K562 (cell line): Measurements from ENCODE around the gene TLE3. TPM values are rescaled to one million over a fixed set of nuclear protein-coding genes. Genes with fewer than 3 reads are reported as not detected.

Experiments
- ATAC-seq: fragments of 200-7000 bp; cut with Tn5 transposase; 3 replicates; pipeline ENCODE4 v1.9.1; 2020; ENCODE audit warnings: moderate library complexity
- BruUV-seq: library from RNA; stranded (reverse); fragments of 400-500 nt; replicated peaks from 2 replicates; lab custom pipeline; 2021; lab: Mats Ljungman, UMichigan
- CTCF ChIA-PET: fragments of 300-600 bp; formaldehyde crosslinking; extraction: SDS; loops from one replicate; lab custom pipeline; 2021; ENCODE audit warnings: low intra/inter-chr PET ratio; lab: Yijun Ruan, JAX
- POLR2A ChIA-PET: fragments of 300-600, 350-650 bp; sonication (Branson Sonifier 250); formaldehyde crosslinking; extraction: SDS; loops from one replicate; lab custom pipeline; 2021; ENCODE audit warnings: antibody characterized with exemption, inconsistent platforms; lab: Yijun Ruan, JAX
- DNase-seq, 4 experiments: peaks; one replicate each; pipeline versions ENCODE4 v3.0.0 to v3.0.0-alpha.2; 2011 to 2018; ENCODE audit warnings: low spot score in 3 of 4, mixed read lengths in 3 of 4; ENCODE audit errors: extremely low read depth in 1 of 4
- FAIRE-seq: peaks from 2 replicates; lab custom pipeline; 2011; peaks lifted over from hg19 to GRCh38; lab: Jason Lieb, UNC
- H2AFZ ChIP-seq: 2 replicates; pipeline ENCODE4 v1.6.0; 2011; ENCODE audit warnings: low read depth, low read length, control low read depth, inconsistent platforms
- H3K27ac ChIP-seq: fragments of 200-600 bp; 3 replicates; pipeline ENCODE4 v1.8.0; 2011; ENCODE audit warnings: low read depth, mild to moderate bottlenecking, control low read depth, inconsistent platforms, low read length, moderate library complexity, mixed read lengths; ENCODE audit errors: extremely low read depth
- H3K27me3 ChIP-seq, 2 experiments: fragments of 300-600 bp in 1 of 2; 2 replicates in 1 of 2; 3 replicates in 1 of 2; pipeline versions ENCODE4 v1.6.0 to v1.8.0; 2011; ENCODE audit warnings: inconsistent platforms in 2 of 2, low read length in 2 of 2, mild to moderate bottlenecking in 1 of 2, mixed read lengths in 1 of 2, moderate library complexity in 1 of 2; ENCODE audit not compliant: control insufficient read depth in 2 of 2, insufficient read depth in 2 of 2
- H3K36me3 ChIP-seq: fragments of 300-600 bp; 3 replicates; pipeline ENCODE4 v1.8.0; 2011; ENCODE audit warnings: mild to moderate bottlenecking, low read length, inconsistent platforms; ENCODE audit not compliant: control insufficient read depth, insufficient read depth
- H3K4me1 ChIP-seq, 2 experiments: fragments of 200-600 bp in 1 of 2; replicated peaks in 1 of 2; 2 replicates in 1 of 2; 3 replicates in 1 of 2; pipeline versions ENCODE4 v1.5.1 to v1.8.0; 2011; ENCODE audit warnings: inconsistent platforms in 2 of 2, low read length in 2 of 2, mild to moderate bottlenecking in 1 of 2, mixed read lengths in 1 of 2, moderate library complexity in 1 of 2; ENCODE audit not compliant: control insufficient read depth in 2 of 2, insufficient read depth in 2 of 2
- H3K4me2 ChIP-seq: 2 replicates; pipeline ENCODE4 v1.6.1; 2011; ENCODE audit warnings: low read length, control low read depth, inconsistent platforms, mixed read lengths; ENCODE audit not compliant: insufficient read depth
- H3K4me3 ChIP-seq: fragments of 200-600 bp; sonication (generic), shearing (Covaris generic); 2 replicates; pipeline ENCODE4 v1.5.1; 2016; ENCODE audit warnings: control low read depth, inconsistent platforms
- H3K79me2 ChIP-seq: fragments of 200-600 bp; 3 replicates; pipeline ENCODE4 v1.8.0; 2011; ENCODE audit warnings: low read length, inconsistent platforms; ENCODE audit not compliant: control insufficient read depth, insufficient read depth
- H3K9ac ChIP-seq, 2 experiments: 2 replicates each; pipeline versions ENCODE4 v1.6.0 to v1.6.1; 2011; ENCODE audit warnings: low read depth in 2 of 2, low read length in 2 of 2, control low read depth in 1 of 2, inconsistent platforms in 1 of 2, mild to moderate bottlenecking in 1 of 2, mixed read lengths in 1 of 2; ENCODE audit not compliant: insufficient read depth in 1 of 2
- H3K9me1 ChIP-seq: one replicate; pipeline ENCODE4 v1.6.0; 2011; ENCODE audit warnings: inconsistent platforms, mild to moderate bottlenecking, low read length, moderate library complexity; ENCODE audit not compliant: control insufficient read depth, insufficient read depth
- H3K9me3 ChIP-seq: replicated peaks from 2 replicates; pipeline ENCODE4 v1.5.1; 2011; ENCODE audit warnings: low read depth, low read length, inconsistent platforms; ENCODE audit not compliant: control insufficient read depth, insufficient read depth
- H4K20me1 ChIP-seq: replicated peaks from 2 replicates; pipeline ENCODE4 v1.6.1; 2011; ENCODE audit warnings: low read length, inconsistent platforms, mixed read lengths; ENCODE audit not compliant: control insufficient read depth, insufficient read depth
- NFIC ChIP-seq: fragments of 450-650 bp; IDR thresholded peaks from 2 replicates; pipeline ENCODE4 v1.6.1; 2017; ENCODE audit warnings: mild to moderate bottlenecking, inconsistent platforms
- NR0B1 ChIP-seq: fragments of 450-650 bp; IDR thresholded peaks from one replicate; pipeline ENCODE4 v1.6.1; 2018; ENCODE audit warnings: mild to moderate bottlenecking, moderate library complexity; ENCODE audit not compliant: partially characterized antibody
- SMAD4 ChIP-seq: fragments of 250-450 bp; sonication (Bioruptor Pico); conservative IDR thresholded peaks from 2 replicates; pipeline ENCODE4 v1.8.0; 2021; ENCODE audit warnings: inconsistent platforms, mild to moderate bottlenecking, moderate library complexity
- THAP12 ChIP-seq: fragments of 250-450 bp; sonication (Bioruptor Pico); IDR thresholded peaks from 2 replicates; pipeline ENCODE4 v1.9.0; 2021; ENCODE audit warnings: mild to moderate bottlenecking, inconsistent platforms
- ZNF551 ChIP-seq: fragments of 250-450 bp; sonication (Bioruptor Pico); IDR thresholded peaks from 2 replicates; pipeline ENCODE4 v1.5.0; 2021; ENCODE audit warnings: mild to moderate bottlenecking, moderate library complexity
- WGBS: fragments of 100-300 bp; shearing (Covaris generic); methylation state at CpG from one replicate; pipeline ENCODE4 v1.1.6; 2016; ENCODE audit warnings: low coverage, mixed read lengths; ENCODE audit not compliant: insufficient coverage; ENCODE audit errors: missing lambda C conversion rate; 5-methylcytosine and 5-hydroxymethylcytosine counted together
- in situ Hi-C: fragments of 300-500 bp; cut with MboI; formaldehyde crosslinking; loops from 4 replicates; pipeline ENCODE4 v1.15.0; 2018; ENCODE audit warnings: inconsistent platforms, mixed read lengths
- intact Hi-C: fragments of 100-400 bp; cut with micrococcal nuclease; formaldehyde crosslinking; loops from 2 replicates; pipeline ENCODE4 v1.14.2; 2022
- polyA plus RNA-seq, 8 experiments: library from polyadenylated mRNA; depleted of rRNA in 4 of 8; stranded (reverse) in 5 of 8; unstranded in 3 of 8; fragments of >200 nt; fragmentation: Nextera tagmentation in 2 of 8; fragmentation: Illumina TruSeq in 1 of 8; extraction: Ambion mirVana in 2 of 8; extraction: Trizol in 1 of 8; gene quantifications; 2 replicates each; pipeline versions ENCODE4 v1.2.1 to v1.2.3, GENCODE V29; 2011 to 2014; ENCODE audit warnings: inconsistent platforms in 1 of 8, missing spikeins in 1 of 8
- total RNA-seq, 7 experiments: library from RNA; depleted of rRNA in 6 of 7; stranded (reverse); fragments of >200 nt in 6 of 7; fragmentation: Illumina TruSeq in 2 of 7; extraction: Trizol in 2 of 7; gene quantifications; 2 replicates each; pipeline versions ENCODE4 v1.2.1 to v1.2.3, GENCODE V29; 2011 to 2021; ENCODE audit warnings: low replicate concordance in 1 of 7

TLE3 gene
- total and polyA plus RNA-seq, 9 of the 15 experiments (the other 6 are each of a cell fraction or from before 2014, with no cell fraction given) = 1.5 to 84.2 (median 14.1) TPM

- H3K4me3 ChIP-seq = no peak overlapping the region
- POLR2A ChIA-PET = interaction anchor here (0.9 to 1.0 kb wide), 2 partner anchors 11 to 18 kb away, joined by 3 read pairs; no protein-coding TSS in a partner anchor
- in situ Hi-C loops = no loop called here
- H2AFZ ChIP-seq = no peak overlapping the region
- intact Hi-C loops = no loop called here
- peaks cover 12 to 53% of the 10 kb centered on the region in 2 experiments for H3K27me3 ChIP-seq
- TF ChIP-seq SMAD4 (no peak), NR0B1 (no peak), THAP12 (no peak), NFIC (0 out of 2 replicates have a peak, but pooled peaks have one; percentile 10), ZNF551 (no peak)
- H3K79me2 ChIP-seq = no peaks in the 10 kb centered on the region
- WGBS = 0% methylated on average over 6 of the region's 6 CpGs
- BruUV-seq = no TSS peak
- CTCF ChIA-PET = no interaction called here
- no peaks in the 10 kb centered on the region for H3K9me1 ChIP-seq
- no peak overlapping the region for H3K4me2 ChIP-seq
- H3K4me1 ChIP-seq = no peaks in the 10 kb centered on the region
- no peak for DNase-seq
- FAIRE-seq = no peak
- no peaks in the 10 kb centered on the region for H3K36me3 ChIP-seq
- no peak overlapping the region for H3K9ac ChIP-seq
- H3K9me3 ChIP-seq = peaks cover 4% of the 10 kb centered on the region; the same call in 1 of the 2 replicates
- no peak overlapping the region for H3K27ac ChIP-seq
- H4K20me1 ChIP-seq = peaks cover 5% of the 10 kb centered on the region; the same call in 1 of the 2 replicates
- ATAC-seq = no peak
Measured at GRCh38 chr15:70127288-70127746, 29.6 kb upstream of the TLE3 start.
